NCI-H1436 (cell line): Measurements from ENCODE around the gene IL18R1.

Experiments used
- DNase-seq: peaks from one replicate; lab custom pipeline; 2025; lab: John Stamatoyannopoulos, UW

Gene IL18R1

DNA sequence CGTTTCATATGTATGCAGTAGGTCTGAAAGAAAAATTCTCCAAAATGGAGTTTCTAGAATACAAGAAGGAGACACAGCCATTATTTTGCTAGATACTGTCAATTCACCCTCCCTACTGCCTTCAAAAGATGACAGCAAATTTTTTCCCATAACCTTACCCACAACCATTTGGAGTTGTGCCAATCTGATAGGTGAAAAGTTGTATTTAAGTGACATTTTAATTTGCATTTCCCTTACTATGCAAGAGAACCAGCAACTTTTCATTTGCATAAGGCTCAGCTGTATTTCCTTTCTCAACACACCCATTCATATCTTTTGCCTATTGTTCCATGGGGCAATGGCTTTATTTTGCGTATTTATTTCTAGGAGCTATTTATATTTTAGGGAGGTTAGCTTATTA, 36.0 kb downstream of the IL18R1 start:
- no peak for DNase-seq

- DNase-seq, result no peak
Observed at GRCh38 chr2:102392096-102392495, 36.5 kb downstream of the IL18R1 start.

GRCh38 chr2:102392942-102393341, 37.3 kb downstream of the IL18R1 start:
- no peak for DNase-seq

DNA sequence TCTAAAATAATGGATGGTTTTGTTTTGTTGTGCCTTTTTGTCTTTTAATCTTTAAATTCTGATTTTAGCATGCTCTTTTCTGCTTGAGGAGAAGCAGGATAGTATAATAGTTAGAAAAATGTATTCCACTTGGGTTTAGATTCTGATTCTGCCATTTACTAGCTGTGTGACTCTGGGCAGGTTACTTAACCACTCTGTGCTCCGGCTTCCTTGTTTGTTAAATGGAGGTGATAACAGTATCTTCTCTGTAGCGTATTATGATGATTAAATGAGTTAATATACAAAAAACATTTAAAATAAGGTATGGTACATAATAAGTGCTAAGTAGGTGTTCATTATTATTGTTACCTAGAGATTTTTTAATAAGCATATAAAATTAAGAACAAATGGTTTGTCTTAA, 40.4 kb downstream of the IL18R1 start:
- DNase-seq, result no peak

DNA sequence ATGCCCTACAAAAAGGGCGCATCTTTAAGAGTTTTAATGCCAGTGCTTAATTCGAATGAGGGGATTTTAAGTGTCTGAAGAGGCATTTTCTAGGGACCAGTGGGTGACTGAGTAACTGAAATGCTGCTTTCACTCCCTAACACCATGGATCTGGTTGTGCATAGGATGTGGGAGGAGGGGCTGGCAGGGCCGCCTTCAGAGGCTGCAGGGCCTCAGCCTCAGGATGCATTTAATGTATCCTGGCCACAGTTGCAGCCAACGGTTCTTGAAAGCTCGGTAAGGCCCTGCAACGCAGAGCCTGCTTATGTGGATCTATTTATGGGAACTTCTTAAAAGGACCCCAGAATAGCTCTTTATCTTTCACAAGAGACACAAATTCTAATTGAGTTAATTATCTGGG, 41.6 kb downstream of the IL18R1 start:
- DNase-seq, result no peak

- no peak for DNase-seq
Observed at GRCh38 chr2:102399499-102400141, 44.0 kb downstream of the IL18R1 start.

DNA sequence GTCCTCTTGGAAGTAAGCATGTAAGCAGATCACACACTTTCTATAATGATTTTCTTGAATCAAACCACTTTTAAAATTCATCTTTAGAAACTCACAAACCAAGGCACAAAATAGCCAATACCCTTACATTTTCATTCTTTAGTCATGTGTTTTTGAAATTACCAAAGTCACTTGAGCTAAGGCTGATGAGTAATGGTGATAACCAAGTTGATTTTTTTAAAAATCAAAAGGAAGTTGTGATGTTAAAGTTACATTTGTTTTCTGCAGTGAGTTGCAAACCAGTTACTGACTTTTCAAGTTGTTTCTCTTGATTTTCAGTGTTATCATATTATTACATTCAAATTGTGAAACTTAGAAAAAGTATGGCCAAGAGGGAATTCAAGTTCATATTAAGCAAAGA, 45.9 kb downstream of the IL18R1 start:
- DNase-seq, result no peak

GRCh38 chr2:102401865-102402264, 46.3 kb downstream of the IL18R1 start:
- DNase-seq, result no peak

DNA sequence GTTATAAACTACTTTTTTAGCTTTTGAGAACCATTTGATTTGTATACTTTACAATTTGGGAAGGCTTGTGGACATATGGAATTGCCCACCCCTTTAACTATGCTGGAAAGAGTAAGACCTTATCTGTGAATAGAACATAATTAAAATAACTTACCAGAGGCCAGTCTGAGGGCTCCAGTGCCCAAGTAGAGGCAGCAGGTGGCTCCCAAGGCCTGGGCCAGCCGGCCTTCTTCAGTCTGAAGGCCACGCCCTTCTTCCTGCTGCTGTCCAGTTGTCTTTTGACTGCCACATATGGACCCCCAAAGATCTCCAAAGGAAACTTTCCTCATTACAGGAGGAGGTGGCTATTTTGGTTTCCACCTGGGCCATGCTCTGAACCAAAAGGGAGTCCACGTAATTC, 55.4 kb downstream of the IL18R1 start:
- no peak for DNase-seq

- DNase-seq, result no peak
Observed at GRCh38 chr2:102412199-102412598, 56.6 kb downstream of the IL18R1 start.

DNA sequence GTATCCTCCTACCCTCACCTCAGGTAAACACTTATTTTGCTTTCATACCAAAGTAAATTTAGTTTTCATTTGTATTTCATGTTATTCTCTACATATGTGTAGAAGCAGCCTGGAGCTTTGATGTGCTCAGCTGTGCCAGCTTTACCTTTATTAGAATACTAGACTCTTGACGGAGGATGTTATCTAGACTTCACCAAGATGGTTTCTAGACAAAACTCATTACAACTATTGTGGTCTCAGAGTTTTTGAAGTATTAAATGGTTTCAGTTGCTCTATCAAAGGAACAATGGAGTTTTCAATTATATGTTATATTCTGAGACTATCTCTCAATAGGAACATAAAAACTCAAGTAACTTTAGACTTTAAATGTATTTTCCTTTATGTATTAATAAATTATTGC, 62.4 kb downstream of the IL18R1 start:
- no peak for DNase-seq

DNA sequence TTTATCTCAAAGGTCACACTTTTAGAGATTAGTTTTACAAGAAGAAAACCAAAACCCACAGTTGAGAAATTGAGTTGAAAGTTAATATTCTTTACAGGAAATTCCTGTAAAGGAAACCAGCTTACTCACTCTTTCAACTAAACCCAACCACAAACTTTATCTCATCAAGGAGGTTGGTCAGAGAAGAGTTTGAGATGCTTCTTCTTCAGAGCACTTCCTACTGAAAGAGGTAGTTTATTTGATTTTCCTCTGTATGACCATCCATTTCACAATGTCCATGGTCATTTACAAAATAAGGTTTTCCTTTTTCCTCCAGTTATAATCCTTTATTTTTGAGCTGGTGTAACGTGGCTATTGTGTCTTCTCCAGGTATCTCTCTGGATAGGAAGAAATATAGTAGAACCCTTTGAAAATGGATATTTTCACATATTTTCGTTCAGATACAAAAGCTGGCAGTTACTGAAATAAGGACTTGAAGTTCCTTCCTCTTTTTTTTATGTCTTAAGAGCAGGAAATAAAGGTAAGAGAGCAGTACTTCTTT, 62.9 kb downstream of the IL18R1 start:
- no peak for DNase-seq

- no peak for DNase-seq
Observed at GRCh38 chr2:102420290-102420689, 64.7 kb downstream of the IL18R1 start.

- no peak for DNase-seq
Observed at GRCh38 chr2:102421890-102422759, 66.5 kb downstream of the IL18R1 start.

DNA sequence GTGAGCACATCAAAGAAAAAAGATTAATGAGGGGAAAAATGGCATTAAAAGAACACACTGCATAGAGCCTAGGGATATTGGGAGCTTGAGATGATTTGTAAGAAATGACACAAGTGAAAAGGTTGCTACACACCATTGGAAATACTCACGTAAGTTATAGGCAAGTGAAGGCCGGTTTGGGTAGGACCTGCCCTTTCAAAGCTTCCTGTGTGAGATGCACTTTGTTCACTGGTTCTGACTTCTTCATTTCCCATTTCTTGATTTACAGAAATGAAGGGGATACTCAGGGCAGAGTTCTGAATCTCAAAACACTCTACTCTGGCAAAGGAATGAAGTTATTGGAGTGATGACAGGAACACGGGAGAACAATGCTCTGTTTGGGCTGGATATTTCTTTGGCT, 67.3 kb downstream of the IL18R1 start, which contains the start of gene IL18RAP:
Gene IL18RAP (plus strand): TSS at position 251 of the 400 bp plus-strand sequence. CDS start 118 bp downstream, at position 369.
- DNase-seq, result no peak

- DNase-seq, result no peak
Observed at GRCh38 chr2:102423368-102423767, 67.8 kb downstream of the IL18R1 start.

GRCh38 chr2:102424754-102425153, 69.2 kb downstream of the IL18R1 start:
- DNase-seq, result no peak

DNA sequence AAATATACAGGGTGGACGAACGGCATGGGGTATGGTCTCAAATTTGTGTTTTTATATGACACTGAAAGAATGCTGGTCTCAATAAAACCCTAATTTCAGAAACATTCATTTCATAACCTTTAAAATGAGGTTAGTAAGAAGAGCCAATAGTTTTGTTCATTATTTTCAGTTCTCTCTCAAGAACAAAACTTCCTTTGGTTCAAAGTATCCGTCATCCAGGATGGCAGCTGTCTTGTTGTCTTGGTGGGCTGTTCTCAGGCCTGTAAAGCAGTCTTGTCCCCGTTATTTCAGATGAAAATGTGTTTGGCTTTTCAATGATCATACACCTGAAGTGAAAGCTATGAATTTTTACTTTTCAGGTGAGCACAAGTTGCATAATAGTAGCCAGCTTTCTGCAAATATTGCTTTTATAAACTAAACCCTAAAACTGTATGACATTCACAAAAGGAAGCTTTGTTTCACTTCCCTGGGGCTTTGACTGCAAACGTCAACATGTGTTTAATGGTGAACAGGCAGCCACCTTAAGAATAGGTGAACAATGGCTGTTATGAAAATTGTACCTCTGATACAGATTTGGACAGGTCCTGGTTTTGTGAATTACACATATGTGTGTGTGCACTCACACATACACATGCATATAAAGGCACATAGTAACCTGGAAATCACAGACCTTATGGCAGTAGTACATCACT, 70.0 kb downstream of the IL18R1 start:
- DNase-seq, result no peak

DNA sequence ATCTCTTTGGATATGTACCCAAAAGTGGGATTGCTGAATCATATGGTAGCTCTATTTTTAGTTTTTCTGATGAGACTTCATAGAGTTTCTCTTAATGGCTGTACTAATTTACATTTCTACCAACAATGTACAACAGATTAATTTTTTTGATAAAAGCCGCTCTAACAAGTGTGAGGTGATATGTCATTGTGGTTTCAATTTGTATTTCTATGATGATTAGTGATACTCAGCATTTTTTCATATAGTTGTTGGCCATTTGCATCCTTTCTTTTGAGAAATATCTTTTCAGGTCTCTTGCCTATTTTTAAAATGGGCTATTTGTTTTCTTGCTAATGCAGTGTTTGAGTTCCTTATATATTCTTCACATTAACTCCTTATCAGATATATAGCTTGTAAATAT, 71.7 kb downstream of the IL18R1 start:
- DNase-seq, result no peak

DNA sequence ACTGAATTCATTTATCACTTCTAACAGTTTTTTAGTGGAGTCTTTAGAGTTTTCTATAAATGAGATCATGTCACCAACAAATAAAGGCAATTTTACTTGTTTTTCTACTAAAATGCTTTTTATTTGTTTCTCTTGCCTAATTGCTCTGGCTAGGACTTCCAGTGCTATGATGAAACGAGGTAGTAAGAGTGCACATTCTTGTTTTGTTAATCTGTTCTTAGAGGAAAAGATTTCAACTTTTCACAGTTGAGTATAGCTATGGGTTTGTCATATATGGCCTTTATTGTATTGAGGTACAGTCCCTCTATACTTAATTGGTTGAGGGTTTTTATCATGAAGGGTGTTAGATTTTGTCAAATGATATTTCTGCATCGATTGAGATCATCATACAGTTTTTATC, 73.0 kb downstream of the IL18R1 start:
- no peak for DNase-seq

DNA sequence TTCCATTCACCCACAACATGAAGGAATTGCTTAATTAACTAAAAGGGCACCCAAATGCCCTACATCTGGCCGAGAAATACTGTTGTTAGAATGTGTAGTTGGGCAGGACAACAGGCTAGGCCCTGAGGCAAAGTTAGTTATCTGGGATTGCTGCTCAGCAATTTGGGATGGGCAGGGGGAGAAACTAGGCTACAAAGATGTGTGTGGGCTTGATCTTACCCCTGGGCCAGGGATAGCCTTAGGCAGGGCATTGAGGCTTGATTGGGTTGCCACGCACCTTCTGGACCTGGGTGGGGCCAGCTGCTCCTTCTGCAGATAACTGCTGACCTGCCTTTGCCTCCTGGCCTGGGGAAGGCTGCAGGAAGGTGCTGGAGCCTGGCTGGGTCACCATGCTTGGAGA, 76.8 kb downstream of the IL18R1 start:
- no peak for DNase-seq

DNA sequence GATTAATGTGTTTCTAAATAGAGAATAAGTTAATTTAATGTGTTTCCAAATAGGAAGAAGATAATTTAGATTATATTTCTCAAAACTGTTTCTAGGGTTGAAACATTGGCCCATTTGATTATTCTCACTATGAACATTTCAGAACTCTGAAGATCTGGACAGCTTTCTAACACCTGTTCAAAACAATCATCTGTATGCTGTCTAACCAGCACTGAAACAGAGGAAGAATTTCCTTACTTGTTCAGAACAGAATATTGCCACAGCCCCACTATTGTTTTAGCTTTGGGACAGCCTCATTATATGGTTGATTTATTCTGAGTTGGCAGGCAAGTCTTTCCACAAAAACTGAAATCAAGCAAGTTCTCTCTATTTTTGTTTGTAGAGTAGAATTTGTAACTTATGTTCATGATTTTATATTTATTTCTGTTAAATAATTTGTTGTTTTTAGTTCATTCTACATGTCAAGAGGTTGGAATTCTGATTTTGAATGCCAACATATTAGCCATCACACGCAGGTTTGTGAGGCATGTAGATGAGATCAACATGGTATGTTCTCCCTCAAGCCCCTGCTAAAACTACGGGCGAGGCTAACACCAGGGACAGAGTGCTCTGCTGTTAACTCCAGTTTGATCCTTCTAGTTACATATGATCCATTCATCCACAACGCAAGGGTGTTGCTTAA, 78.5 kb downstream of the IL18R1 start:
- no peak for DNase-seq
